Astrocyte of the spinal cord (primary cell): ENCODE data around the gene GNAQ.
"Not testable (repeated sequence)": the region's sequence is repeated elsewhere in the genome, so short reads cannot be mapped to it uniquely, and the experiment has no call there.

Experiments
- DNase-seq: peaks from one replicate; pipeline ENCODE4 v3.0.0; 2011; ENCODE audit warnings: low read depth, low spot score
- H3K4me3 ChIP-seq: 2 replicates; pipeline ENCODE4 v1.5.1; 2011; ENCODE audit warnings: low read depth, mild to moderate bottlenecking, low read length, moderate library complexity
- in situ Hi-C: cut with HindIII; loops from 2 replicates; pipeline ENCODE4 v1.10.0; 2017; ENCODE audit warnings: low sequenced_read_pairs
- TF ChIP-seq, protein P1 (sequence below): IDR thresholded peaks from 2 replicates; pipeline ENCODE4 v1.5.1; 2012; ENCODE audit warnings: low read depth, mild to moderate bottlenecking, low read length, inconsistent platforms

GNAQ gene

DNA sequence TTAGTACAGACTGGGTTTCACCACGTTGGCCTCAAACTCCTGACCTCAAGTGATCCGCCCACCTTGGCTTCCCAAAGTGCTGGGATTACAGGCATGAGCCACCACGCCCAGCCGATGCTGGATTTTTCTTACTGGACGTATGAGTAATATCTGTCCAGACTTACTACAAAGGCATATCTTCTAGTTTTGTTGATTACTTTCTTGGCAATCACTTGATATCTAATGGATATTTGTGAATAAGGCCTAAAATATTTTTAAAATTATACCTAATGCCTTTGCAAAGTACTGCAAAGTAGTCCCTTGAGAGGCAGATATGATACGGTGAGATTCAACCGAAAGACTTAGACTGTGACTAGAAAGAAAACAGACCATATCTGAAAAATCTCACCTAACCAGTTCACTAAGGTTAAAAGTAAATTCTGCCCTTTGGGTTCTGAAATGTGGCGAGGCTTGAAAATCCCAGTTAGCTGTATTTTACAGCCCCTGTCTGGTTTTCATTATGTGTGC, 152.1 kb downstream of the GNAQ start:
- DNase-seq: peak; percentile 18
- TF ChIP-seq, protein P1, sequence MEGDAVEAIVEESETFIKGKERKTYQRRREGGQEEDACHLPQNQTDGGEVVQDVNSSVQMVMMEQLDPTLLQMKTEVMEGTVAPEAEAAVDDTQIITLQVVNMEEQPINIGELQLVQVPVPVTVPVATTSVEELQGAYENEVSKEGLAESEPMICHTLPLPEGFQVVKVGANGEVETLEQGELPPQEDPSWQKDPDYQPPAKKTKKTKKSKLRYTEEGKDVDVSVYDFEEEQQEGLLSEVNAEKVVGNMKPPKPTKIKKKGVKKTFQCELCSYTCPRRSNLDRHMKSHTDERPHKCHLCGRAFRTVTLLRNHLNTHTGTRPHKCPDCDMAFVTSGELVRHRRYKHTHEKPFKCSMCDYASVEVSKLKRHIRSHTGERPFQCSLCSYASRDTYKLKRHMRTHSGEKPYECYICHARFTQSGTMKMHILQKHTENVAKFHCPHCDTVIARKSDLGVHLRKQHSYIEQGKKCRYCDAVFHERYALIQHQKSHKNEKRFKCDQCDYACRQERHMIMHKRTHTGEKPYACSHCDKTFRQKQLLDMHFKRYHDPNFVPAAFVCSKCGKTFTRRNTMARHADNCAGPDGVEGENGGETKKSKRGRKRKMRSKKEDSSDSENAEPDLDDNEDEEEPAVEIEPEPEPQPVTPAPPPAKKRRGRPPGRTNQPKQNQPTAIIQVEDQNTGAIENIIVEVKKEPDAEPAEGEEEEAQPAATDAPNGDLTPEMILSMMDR: no peak
- no peak overlapping the region for H3K4me3 ChIP-seq
- in situ Hi-C loops: no loop called here

DNA sequence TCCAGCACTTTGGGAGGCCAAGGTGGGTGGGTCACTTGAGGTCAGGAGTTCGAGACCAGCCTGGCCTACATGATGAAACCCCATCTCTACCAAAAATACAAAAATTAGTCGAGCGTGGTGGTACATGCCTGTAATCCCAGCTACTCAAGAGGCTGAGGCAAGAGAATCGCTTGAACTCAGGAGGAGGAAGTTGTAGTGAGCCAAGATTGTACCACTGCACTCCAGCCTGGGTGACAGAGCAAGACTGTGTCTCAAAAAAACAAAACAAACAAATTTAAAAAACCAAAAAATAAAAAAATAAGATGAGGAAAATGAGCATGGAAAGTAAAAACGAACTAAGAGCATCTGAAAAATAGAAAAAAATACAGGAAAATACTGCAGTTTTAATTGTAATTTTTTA, 152.8 kb downstream of the GNAQ start:
- DNase-seq, H3K4me3 ChIP-seq, in situ Hi-C loops: not testable (repeated sequence)

DNA sequence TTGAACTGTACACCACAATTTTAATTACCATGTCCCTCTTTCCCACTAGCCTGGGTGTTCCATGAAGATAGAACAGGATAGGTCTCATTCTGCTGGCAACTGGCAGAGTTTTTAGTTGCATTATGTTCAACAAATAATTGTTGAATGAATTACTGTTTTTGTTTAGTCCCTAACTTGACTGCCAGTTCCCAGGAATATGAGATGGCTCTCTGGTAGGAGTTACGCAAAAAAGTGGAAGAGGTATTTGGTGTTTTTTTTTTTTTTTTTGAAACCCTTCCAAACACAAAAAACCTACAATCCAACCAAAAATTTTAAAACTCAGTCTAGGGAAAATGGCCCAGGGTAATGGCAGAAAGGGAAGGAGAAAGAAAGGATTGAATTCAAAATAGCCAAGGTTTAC, 153.6 kb downstream of the GNAQ start:
- in situ Hi-C loops: no loop called here
- DNase-seq: no peak
- TF ChIP-seq, protein P1: no peak
- no peak overlapping the region for H3K4me3 ChIP-seq

DNA sequence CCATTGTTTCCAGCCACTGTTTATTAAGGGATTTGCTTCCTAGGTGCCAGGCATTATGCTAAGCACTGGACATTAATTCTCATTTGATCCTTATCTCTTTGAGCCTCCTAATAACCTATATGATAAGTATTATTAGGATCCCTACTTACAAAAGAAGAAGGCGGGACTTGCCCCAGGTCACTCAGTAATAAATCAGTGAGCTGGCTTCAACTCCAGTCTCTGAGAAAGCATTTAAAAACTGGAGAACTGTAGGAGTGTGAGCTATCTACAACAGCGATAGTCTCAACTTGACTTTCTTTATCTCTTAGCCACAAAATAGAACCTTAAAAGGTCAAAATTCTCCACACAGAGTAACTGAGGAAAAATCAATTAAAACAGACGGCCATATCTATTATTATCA, 155.0 kb downstream of the GNAQ start:
- H3K4me3 ChIP-seq: no peak overlapping the region
- TF ChIP-seq, protein P1: no peak
- in situ Hi-C loops: no loop called here
- no peak for DNase-seq

DNA sequence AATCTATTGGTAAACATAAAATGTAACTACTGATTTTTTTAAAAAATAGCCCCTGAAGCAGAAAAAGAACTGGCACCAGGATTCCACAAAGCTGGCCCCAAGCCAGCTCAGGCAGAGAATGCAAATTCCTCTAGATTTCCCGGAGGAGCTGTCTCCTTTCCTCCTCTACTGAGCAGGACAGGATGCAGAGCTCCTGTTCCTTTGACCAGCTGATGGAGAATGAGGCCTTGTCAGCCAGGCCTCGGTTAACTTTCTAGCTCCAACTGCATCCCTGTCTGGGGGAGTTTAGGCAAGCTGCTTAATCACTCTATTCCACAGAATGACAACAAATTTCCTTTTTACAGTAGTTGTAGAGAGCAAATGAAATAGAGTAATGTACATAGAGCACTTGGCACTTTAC, 155.5 kb downstream of the GNAQ start:
- in situ Hi-C loops: no loop called here
- peak; percentile 17 for DNase-seq
- TF ChIP-seq, protein P1: no peak
- H3K4me3 ChIP-seq: no peak overlapping the region

DNA sequence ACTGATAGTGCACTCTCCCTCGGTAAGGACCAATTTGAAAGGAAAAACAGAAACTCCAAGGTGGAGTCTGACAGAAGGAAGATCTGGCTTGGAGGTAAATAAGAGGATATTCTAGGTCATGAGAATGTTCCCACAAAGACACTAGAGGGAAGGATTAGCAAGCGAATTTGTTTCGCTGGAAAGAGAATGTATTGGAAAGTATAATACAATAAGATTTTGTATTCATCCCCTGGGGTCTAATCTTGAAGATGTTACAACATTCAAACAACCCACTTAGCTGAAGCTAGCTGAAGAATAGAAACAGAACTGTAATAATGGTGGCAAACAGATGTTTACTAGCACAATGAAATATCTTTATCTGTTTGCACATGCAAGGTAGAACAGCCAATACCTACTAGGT, 158.7 kb downstream of the GNAQ start:
- in situ Hi-C loops: no loop called here
- TF ChIP-seq, protein P1: no peak
- no peak for DNase-seq
- no peak overlapping the region for H3K4me3 ChIP-seq

DNA sequence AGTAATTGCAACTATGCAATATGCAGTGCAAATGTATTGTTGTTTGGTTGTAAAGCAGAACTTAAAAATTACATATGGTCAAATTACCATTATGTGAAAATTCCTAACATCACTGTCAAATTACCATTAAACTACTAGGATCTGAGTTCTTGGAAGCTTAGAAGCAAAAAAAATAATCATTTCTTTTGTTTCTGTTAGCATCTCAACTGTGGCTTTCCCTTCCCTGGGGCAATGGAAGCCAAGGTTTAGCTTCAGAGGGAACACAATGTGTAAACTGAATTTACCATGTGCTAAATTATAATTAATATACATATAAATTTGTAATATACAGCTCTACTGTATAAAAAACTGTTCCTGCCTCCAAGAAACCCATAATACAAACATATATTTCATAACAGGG, 159.4 kb downstream of the GNAQ start:
- no peak for DNase-seq
- TF ChIP-seq, protein P1: no peak
- H3K4me3 ChIP-seq: no peak overlapping the region
- in situ Hi-C loops: no loop called here
